Iris pigment epithelial cell (primary cell): ENCODE results near the gene MTHFSD.
"Not testable (repeated sequence)": the region's sequence is repeated elsewhere in the genome, so short reads cannot be mapped to it uniquely, and the experiment has no call there.

Source experiments
- DNase-seq: peaks from one replicate; pipeline ENCODE4 v3.0.0-alpha.2; 2011; ENCODE audit warnings: low read depth

Gene MTHFSD

GRCh38 chr16:86554917-86555703 is at the start of gene MTHFSD:
Gene MTHFSD (minus strand): TSS chr16:86555235. CDS start chr16:86555184, 51 bp downstream.
- peak; percentile 88 for DNase-seq

GRCh38 chr16:86604436-86605193 is 49.6 kb upstream of the MTHFSD start:
- DNase-seq, result no peak

GRCh38 chr16:86602521-86602920 is 47.5 kb upstream of the MTHFSD start:
- DNase-seq, result no peak

GRCh38 chr16:86601356-86601755 is 46.3 kb upstream of the MTHFSD start:
- DNase-seq, result no peak

GRCh38 chr16:86598607-86599565 is 43.9 kb upstream of the MTHFSD start:
- DNase-seq, result no peak

GRCh38 chr16:86597880-86598606 is 43.0 kb upstream of the MTHFSD start:
- peak; percentile 47 for DNase-seq

GRCh38 chr16:86597126-86597879 is 42.3 kb upstream of the MTHFSD start:
- DNase-seq, result no peak

- DNase-seq, result no peak
Measured at GRCh38 chr16:86595983-86596605, 41.1 kb upstream of the MTHFSD start.

- DNase-seq, result no peak
Measured at GRCh38 chr16:86594721-86595120, 39.7 kb upstream of the MTHFSD start.

- DNase-seq, result no peak
Measured at GRCh38 chr16:86593913-86594620, 39.0 kb upstream of the MTHFSD start.

GRCh38 chr16:86591270-86591669 is 36.2 kb upstream of the MTHFSD start:
- DNase-seq, result no peak

- DNase-seq, result peak; percentile 90
Measured at GRCh38 chr16:86590501-86591144, 35.6 kb upstream of the MTHFSD start.

GRCh38 chr16:86587955-86588354 is 32.9 kb upstream of the MTHFSD start:
- DNase-seq, result not testable (repeated sequence)

GRCh38 chr16:86587487-86587886 is 32.5 kb upstream of the MTHFSD start:
- no peak for DNase-seq

- DNase-seq, result peak; percentile 58
Measured at GRCh38 chr16:86585821-86586611, 31.0 kb upstream of the MTHFSD start.

- peak; percentile 76 for DNase-seq
Measured at GRCh38 chr16:86584726-86585721, 30.0 kb upstream of the MTHFSD start.
